Neural progenitor cell (in vitro differentiated cells): Measurements from ENCODE around the gene HUWE1.

ENCODE experiments used
- CTCF ChIP-seq: fragments of 200-600 bp; sonication (generic); IDR thresholded peaks from 2 replicates; pipeline ENCODE4 v1.5.1; 2017; ENCODE audit warnings: antibody characterized with exemption, mild to moderate bottlenecking
- EZH2 ChIP-seq: fragments of 200-600 bp; sonication (generic); IDR thresholded peaks from 2 replicates; pipeline ENCODE4 v1.6.1; 2017; ENCODE audit warnings: antibody characterized with exemption, mild to moderate bottlenecking, moderate library complexity
- EZH2phosphoT487 ChIP-seq: fragments of 200-600 bp; sonication (generic); IDR thresholded peaks from 2 replicates; pipeline ENCODE4 v1.6.1; 2017; ENCODE audit warnings: antibody characterized with exemption

GRCh38 chrX:53621418-53621986, 65.0 kb downstream of the HUWE1 start:
- TF ChIP-seq CTCF (no peak), EZH2 (no peak), EZH2phosphoT487 (no peak)
